HG02884 (cell line): ENCODE measurements around the gene MAN1C1.

Source experiments
- ATAC-seq: cut with Tn5 transposase; IDR thresholded peaks from one replicate; pipeline ENCODE4 v1.9.1; 2021; ENCODE audit warnings: mild to moderate bottlenecking, moderate library complexity; ENCODE audit not compliant: unreplicated experiment

MAN1C1 gene

GRCh38 chr1:25771221-25772114, 154.9 kb downstream of the MAN1C1 start:
- no peak for ATAC-seq

GRCh38 chr1:25772164-25772563, 155.6 kb downstream of the MAN1C1 start:
- no peak for ATAC-seq

DNA sequence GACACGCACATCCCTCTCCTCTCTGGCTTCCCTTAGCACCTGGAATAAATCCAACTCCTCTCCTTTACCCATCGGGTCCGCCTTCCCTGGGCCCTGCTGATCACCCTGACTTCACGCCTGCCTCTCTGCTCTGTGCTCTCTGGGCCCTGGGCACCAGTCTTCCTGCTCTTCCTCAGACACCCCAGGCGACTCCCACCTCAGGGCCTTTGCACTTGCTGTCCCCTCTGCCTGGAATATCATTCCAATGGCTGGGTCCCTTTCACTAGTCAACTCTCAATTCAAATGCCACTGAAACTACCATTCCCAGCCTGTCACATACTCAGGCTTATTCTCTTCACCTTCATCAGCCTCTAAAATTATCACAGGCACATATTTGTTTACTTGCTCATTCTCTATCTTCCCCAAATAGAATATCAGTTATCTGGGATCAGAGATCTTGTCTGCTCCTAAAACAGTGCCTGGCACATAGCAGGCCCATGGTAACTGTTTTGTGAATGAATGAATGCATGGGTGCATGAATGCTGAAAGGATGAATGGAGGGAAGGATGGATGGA, 156.2 kb downstream of the MAN1C1 start:
- ATAC-seq = no peak

DNA sequence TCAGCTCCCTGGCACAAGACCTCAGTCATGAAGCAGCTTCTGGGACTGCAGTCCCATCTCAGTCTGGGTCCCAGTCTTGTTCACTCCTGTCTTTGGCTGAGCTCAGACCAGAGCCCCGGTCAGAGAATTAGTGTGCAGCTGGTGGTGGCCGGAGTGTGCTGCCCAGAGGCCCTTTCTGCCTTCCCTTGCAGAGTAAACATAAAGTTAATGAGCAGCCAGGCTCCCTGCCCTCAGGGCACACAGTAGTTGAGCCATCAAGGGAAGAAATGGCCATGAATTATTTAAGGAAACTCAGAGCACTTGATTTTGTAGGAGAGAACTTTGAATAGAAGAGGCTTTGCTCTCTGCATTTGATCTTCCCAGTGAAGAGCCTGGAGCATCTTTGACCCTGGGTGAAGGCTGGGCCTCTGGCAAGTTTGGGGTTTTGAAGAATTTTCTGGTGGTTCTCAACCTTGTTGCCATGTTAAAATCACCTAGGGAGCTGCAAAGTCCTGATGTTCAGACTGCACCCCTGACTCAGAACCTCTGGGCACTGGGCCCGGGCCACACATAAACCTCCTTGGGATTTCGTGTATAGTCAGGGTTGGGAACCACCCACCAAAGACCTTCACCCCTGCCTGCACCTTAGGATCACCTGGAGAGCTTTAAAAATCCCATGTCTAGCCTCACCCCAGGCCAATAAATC, 157.0 kb downstream of the MAN1C1 start:
- ATAC-seq = no peak

- ATAC-seq = no peak
Measured at GRCh38 chr1:25774206-25774803, 157.7 kb downstream of the MAN1C1 start.

DNA sequence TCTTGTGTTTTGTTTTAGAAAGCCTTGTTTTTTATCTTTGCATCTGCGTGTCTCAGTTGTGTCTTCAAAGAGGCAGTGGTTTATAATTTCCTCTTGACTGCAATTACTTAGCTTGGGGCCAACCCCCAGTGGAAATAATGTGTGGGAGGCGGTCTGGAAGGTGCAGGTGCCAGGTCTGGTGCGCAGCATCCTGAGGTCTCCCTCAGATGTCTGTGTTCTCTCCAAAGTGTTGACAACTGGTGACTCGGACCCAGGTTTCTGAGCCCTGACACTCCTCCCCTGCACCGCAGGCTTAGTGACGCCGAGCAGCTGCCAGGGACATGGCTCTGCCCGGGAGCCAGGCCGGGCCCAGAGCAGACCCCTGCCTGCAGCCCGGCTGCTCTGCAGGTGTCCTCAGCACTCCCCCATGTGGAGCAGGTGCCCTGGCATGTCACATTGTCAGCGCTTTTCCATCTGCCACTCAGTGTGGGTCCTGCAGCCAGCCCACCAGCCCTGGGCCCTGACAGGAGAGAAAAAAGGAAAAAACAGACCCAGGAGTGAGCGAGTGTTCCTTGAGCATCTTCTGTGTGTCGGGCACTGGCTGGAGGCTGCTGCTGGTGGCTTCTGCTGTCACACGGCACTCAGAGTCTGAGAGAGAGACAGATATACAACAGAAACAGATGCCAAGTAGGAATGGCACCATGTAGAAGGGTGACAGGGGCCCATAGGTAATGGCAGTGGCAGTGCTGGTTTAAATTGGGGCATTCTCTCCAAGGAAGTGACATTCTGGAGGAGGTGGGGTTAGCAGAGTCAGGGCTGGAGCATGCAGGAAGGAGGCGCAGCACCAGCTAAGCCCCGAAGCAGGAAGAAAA, 158.6 kb downstream of the MAN1C1 start:
- ATAC-seq = no peak

GRCh38 chr1:25779388-25779787, 162.8 kb downstream of the MAN1C1 start:
- no peak for ATAC-seq

DNA sequence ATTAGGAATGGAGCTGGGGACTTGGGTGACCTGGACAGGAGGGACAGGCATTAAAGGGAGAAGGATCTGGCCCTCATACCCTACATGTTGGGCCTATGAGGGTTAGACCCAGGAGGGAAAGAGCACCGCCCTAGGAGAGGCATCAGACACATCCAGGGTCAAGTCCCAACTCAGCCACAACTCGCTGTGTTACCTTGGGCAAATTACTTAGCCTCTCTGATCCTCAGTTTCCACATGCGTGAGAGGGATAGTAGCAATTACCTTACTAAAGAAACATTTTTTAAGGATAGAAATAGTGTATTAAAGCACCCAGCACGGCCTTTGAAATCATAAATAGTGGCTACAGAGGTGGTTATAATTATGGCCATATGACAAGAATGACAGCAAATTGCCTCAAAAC, 163.3 kb downstream of the MAN1C1 start:
- no peak for ATAC-seq

- ATAC-seq = no peak
Measured at GRCh38 chr1:25780318-25781129, 163.9 kb downstream of the MAN1C1 start.

DNA sequence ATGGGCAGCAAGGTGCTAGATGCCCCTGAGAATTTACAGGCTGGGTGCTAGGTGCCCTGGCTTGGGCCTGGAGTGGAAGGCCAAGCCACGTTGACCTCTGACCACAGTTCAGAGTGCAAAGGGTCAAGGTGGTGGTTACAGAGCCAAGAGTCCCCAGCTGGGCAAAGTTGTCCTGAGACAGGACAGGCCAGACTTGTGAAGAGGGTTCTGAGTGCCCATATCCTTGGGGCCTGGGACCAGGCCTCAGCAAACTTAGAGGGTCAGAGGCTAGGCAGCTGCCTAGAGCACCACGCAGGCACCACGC, 164.5 kb downstream of the MAN1C1 start:
- no peak for ATAC-seq

- no peak for ATAC-seq
Measured at GRCh38 chr1:25782608-25783201, 166.1 kb downstream of the MAN1C1 start.

DNA sequence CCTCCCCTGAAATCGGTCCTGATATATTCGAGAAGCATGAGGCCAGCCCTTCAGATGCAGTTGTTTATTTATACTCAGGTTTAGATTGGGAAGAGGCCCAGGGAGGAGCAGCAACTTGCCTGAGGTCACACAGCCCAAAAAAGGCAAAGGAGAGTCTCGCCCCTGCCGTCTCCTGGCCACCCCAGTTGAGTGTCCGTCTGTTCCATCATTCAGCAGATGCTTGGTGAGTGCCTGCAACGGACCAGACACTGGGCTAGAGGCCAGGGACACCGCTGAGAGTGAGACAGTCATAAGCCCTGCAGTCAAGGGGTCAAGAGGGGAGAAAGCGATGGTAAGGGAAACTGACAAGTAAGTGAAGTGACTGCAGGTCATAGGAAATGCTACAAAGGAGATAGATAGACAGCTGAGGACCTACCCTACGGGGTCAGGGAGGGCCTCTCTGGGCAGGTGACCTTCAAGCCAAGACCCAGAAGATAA, 168.0 kb downstream of the MAN1C1 start:
- ATAC-seq = no peak

DNA sequence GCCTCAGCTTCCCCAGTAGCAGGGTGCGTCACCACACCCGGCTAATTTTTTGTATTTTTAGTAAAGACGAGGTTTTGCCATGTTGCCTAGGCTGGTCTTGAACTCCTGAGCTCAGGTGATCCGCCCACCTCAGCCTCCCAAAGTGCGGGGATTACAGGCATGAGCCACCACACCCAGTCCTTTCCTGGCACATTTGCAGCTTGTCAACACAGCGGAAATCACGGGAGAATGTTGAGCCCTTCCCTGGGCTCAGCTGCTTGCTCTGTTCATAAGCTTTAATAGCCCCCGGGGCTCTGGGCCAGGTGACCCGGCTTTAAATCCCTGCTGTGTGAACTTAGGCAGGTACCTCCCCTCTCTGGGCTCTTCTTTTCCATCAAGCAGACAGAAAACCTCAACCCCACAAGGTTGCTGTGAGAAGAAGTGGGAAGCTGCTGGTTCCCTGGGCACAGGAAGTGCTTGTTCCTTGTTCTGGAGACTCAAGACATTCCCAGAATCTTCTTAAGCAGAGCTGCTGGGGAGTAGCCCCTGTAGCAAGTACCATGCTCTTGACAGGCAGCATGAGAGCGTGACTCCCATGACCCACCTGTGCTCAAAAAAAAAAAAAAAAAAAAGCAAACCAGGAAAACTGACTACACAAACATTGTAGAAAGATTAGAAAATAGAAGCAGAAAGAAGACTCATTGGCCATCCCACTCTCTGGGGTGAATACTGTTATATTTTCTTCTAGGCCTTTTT, 168.9 kb downstream of the MAN1C1 start:
- ATAC-seq = no peak

- ATAC-seq = no peak
Measured at GRCh38 chr1:25786887-25787759, 170.5 kb downstream of the MAN1C1 start.

- ATAC-seq = no peak
Measured at GRCh38 chr1:25787760-25788166, 171.2 kb downstream of the MAN1C1 start.

- ATAC-seq = no peak
Measured at GRCh38 chr1:25790472-25790871, 173.9 kb downstream of the MAN1C1 start.

- ATAC-seq = no peak
Measured at GRCh38 chr1:25792115-25792514, 175.5 kb downstream of the MAN1C1 start.
